Natural killer cell (primary cell): ENCODE data around the gene LRIT3. TPM values are rescaled to one million over a fixed set of nuclear protein-coding genes. Genes with fewer than 3 reads are reported as not detected.

Experiments
- ATAC-seq, 3 donors: fragments of 150-1000 bp in 2 of 3; fragments of 200-7000 bp in 1 of 3; cut with Tn5 transposase; 1 replicate in 1 of 3; 2 replicates in 2 of 3; pipeline ENCODE4 v1.10.0; 2021; ENCODE audit warnings: mild to moderate bottlenecking in 2 of 3, moderate library complexity in 2 of 3
- DNase-seq, 2 donors: peaks; one replicate each; pipeline versions ENCODE4 v3.0.0 to v3.0.0-alpha.2; 2013 to 2021; ENCODE audit warnings: mixed read lengths in 1 of 2
- H3K27ac ChIP-seq: one replicate; pipeline ENCODE4 v1.5.1; 2013; ENCODE audit warnings: mild to moderate bottlenecking, low read length
- H3K27me3 ChIP-seq: one replicate; pipeline ENCODE4 v1.6.1; 2013; ENCODE audit warnings: low read length; ENCODE audit not compliant: control insufficient read depth, insufficient read depth
- H3K36me3 ChIP-seq: one replicate; pipeline ENCODE4 v1.6.1; 2013; ENCODE audit warnings: low read length; ENCODE audit not compliant: control insufficient read depth, insufficient read depth
- H3K4me1 ChIP-seq: one replicate; pipeline ENCODE4 v1.6.1; 2013; ENCODE audit warnings: low read length; ENCODE audit not compliant: control insufficient read depth, insufficient read depth
- H3K4me3 ChIP-seq: one replicate; pipeline ENCODE4 v1.5.1; 2013; ENCODE audit warnings: low read length
- H3K9me3 ChIP-seq: one replicate; pipeline ENCODE4 v1.6.1; 2013; ENCODE audit warnings: low read length; ENCODE audit not compliant: control insufficient read depth, insufficient read depth
- H3K27ac Mint-ChIP-seq, 2 donors: one replicate each; pipeline ENCODE4 v1.8.0; 2022; ENCODE audit warnings: mild to moderate bottlenecking in 2 of 2, mixed read lengths in 2 of 2, moderate library complexity in 1 of 2
- H3K27me3 Mint-ChIP-seq, 2 donors: one replicate each; pipeline ENCODE4 v1.8.0; 2022; ENCODE audit warnings: low read depth in 2 of 2, mixed read lengths in 2 of 2
- H3K36me3 Mint-ChIP-seq: one replicate; pipeline ENCODE4 v1.8.0; 2022; ENCODE audit warnings: mixed read lengths
- H3K4me1 Mint-ChIP-seq, 2 donors: one replicate each; pipeline ENCODE4 v1.8.0; 2022; ENCODE audit warnings: mixed read lengths in 2 of 2
- H3K4me3 Mint-ChIP-seq: one replicate; pipeline ENCODE4 v1.8.0; 2022; ENCODE audit warnings: mild to moderate bottlenecking, moderate library complexity, mixed read lengths
- H3K9me3 Mint-ChIP-seq, 2 donors: one replicate each; pipeline ENCODE4 v1.8.0; 2022; ENCODE audit warnings: mixed read lengths in 2 of 2
- CTCF ChIP-seq: fragments of 200-600 bp; IDR thresholded peaks from one replicate; pipeline ENCODE4 v1.8.0; 2022; ENCODE audit warnings: antibody characterized with exemption
- WGBS: methylation state at CpG from one replicate; pipeline ENCODE4 v1.1.7; 2013; ENCODE audit warnings: missing lambda C conversion rate; ENCODE audit not compliant: insufficient coverage; 5-methylcytosine and 5-hydroxymethylcytosine counted together
- intact Hi-C: fragments of 100-400 bp; cut with micrococcal nuclease; formaldehyde crosslinking; loops from one replicate; pipeline ENCODE4 v1.14.2; 2022
- total RNA-seq, 4 donors: library from RNA; stranded (reverse); fragments of 120-200 nt in 1 of 4; gene quantifications; one replicate each; pipeline versions ENCODE4 v1.2.3 to v1.2.4, GENCODE V29; 2013 to 2022

The LRIT3 gene
- total RNA-seq, 3 donors from 2014 or later (not counting 1 experiment from before 2014, with no cell fraction given) = 0.10 to 0.12 TPM; not detected in 1

- Mint-ChIP-seq H3K27me3 (peaks cover 8 to 11% of the 10 kb centered on the region in 2 donors), H3K9me3 (no peaks in the 10 kb centered on the region), H3K27ac (no peak overlapping the region), H3K36me3 (no peaks in the 10 kb centered on the region), H3K4me3 (no peak overlapping the region), H3K4me1 (no peaks in the 10 kb centered on the region)
- intact Hi-C loops = no loop called here
- H3K27ac ChIP-seq = no peak overlapping the region
- ATAC-seq (no peak), DNase-seq (no peak)
- no peaks in the 10 kb centered on the region for H3K27me3 ChIP-seq
- H3K9me3 ChIP-seq = no peaks in the 10 kb centered on the region
- WGBS = 56% methylated on average over 5 of the region's 6 CpGs
- H3K36me3 ChIP-seq = no peaks in the 10 kb centered on the region
- no peak for TF ChIP-seq CTCF
- no peak overlapping the region for H3K4me3 ChIP-seq
- no peaks in the 10 kb centered on the region for H3K4me1 ChIP-seq
Observed at GRCh38 chr4:109887071-109887470, 39.2 kb downstream of the LRIT3 start.

GRCh38 chr4:109890076-109890475 lies 42.2 kb downstream of the LRIT3 start:
- intact Hi-C loops = no loop called here
- Mint-ChIP-seq H3K27me3 (peaks cover 0 to 5% of the 10 kb centered on the region in 2 donors), H3K36me3 (no peaks in the 10 kb centered on the region), H3K9me3 (no peaks in the 10 kb centered on the region), H3K4me3 (no peak overlapping the region), H3K4me1 (no peaks in the 10 kb centered on the region), H3K27ac (no peak overlapping the region)
- no peaks in the 10 kb centered on the region for H3K36me3 ChIP-seq
- no peaks in the 10 kb centered on the region for H3K9me3 ChIP-seq
- no peak overlapping the region for H3K4me3 ChIP-seq
- no peaks in the 10 kb centered on the region for H3K4me1 ChIP-seq
- DNase-seq = no peak
- no peak for ATAC-seq
- no peaks in the 10 kb centered on the region for H3K27me3 ChIP-seq
- H3K27ac ChIP-seq = no peak overlapping the region
- TF ChIP-seq CTCF = no peak

GRCh38 chr4:109902559-109903251 lies 54.8 kb downstream of the LRIT3 start:
- no peak overlapping the region for H3K4me3 Mint-ChIP-seq
- DNase-seq (no peak), ATAC-seq (no peak)
- H3K27ac ChIP-seq = no peak overlapping the region
- H3K9me3 Mint-ChIP-seq = peaks cover 0 to 2% of the 10 kb centered on the region in 2 donors
- H3K4me1 ChIP-seq = no peaks in the 10 kb centered on the region
- intact Hi-C loops = no loop called here
- no peak overlapping the region for H3K4me3 ChIP-seq
- no peak overlapping the region for H3K27ac Mint-ChIP-seq
- no peaks in the 10 kb centered on the region for H3K4me1 Mint-ChIP-seq
- H3K27me3 Mint-ChIP-seq = peaks cover 12 to 20% of the 10 kb centered on the region in 2 donors
- H3K9me3 ChIP-seq = no peaks in the 10 kb centered on the region
- H3K36me3 ChIP-seq = no peaks in the 10 kb centered on the region
- TF ChIP-seq CTCF = no peak
- H3K27me3 ChIP-seq = no peaks in the 10 kb centered on the region
- H3K36me3 Mint-ChIP-seq = no peaks in the 10 kb centered on the region
- 92% methylated on average over 4 of the region's 8 CpGs for WGBS

GRCh38 chr4:109908731-109909130 lies 60.8 kb downstream of the LRIT3 start:
- H3K4me3 ChIP-seq = no peak overlapping the region
- Mint-ChIP-seq H3K36me3 (no peaks in the 10 kb centered on the region), H3K4me3 (no peak overlapping the region), H3K27me3 (peaks cover 15 to 55% of the 10 kb centered on the region in 2 donors), H3K9me3 (no peaks in the 10 kb centered on the region), H3K4me1 (no peaks in the 10 kb centered on the region), H3K27ac (no peak overlapping the region)
- no peak for TF ChIP-seq CTCF
- H3K4me1 ChIP-seq = no peaks in the 10 kb centered on the region
- no peaks in the 10 kb centered on the region for H3K27me3 ChIP-seq
- WGBS = no CpG with 5 or more reads among the region's 1 CpG
- no peak for DNase-seq
- no peak overlapping the region for H3K27ac ChIP-seq
- H3K9me3 ChIP-seq = no peaks in the 10 kb centered on the region
- H3K36me3 ChIP-seq = no peaks in the 10 kb centered on the region
- ATAC-seq = no peak
- intact Hi-C loops = no loop called here
